DND-41 (cell line): ENCODE measurements around the gene APOE.
A peak's percentile ranks its signal among the peaks of the same experiment; 100 is the strongest.

Experiments
- ATAC-seq: fragments of 200-7000 bp; cut with Tn5 transposase; 3 replicates; pipeline ENCODE4 v1.9.1; 2021; ENCODE audit warnings: low read depth; ENCODE audit not compliant: insufficient read depth
- DNase-seq: peaks from one replicate; pipeline ENCODE4 v3.0.0-alpha.2; 2020
- H2AFZ ChIP-seq: 2 replicates; pipeline ENCODE4 v1.6.0; 2012; ENCODE audit warnings: low read depth, low read length
- H3K27ac ChIP-seq: 2 replicates; pipeline ENCODE4 v1.5.1; 2012; ENCODE audit warnings: low read length, inconsistent platforms
- H3K27me3 ChIP-seq: fragments of 200-600 bp; sonication (generic); 2 replicates; pipeline ENCODE4 v1.6.0; 2012; ENCODE audit warnings: low read length, mild to moderate bottlenecking, inconsistent platforms; ENCODE audit not compliant: insufficient read depth, poor library complexity
- H3K36me3 ChIP-seq: 2 replicates; pipeline ENCODE4 v1.5.1; 2012; ENCODE audit warnings: low read length, inconsistent platforms; ENCODE audit not compliant: insufficient read depth
- H3K4me1 ChIP-seq: 2 replicates; pipeline ENCODE4 v1.5.1; 2012; ENCODE audit warnings: mild to moderate bottlenecking, low read length; ENCODE audit not compliant: insufficient read depth
- H3K4me2 ChIP-seq: 2 replicates; pipeline ENCODE4 v1.6.0; 2012; ENCODE audit warnings: mild to moderate bottlenecking, moderate library complexity, low read length, inconsistent platforms; ENCODE audit not compliant: insufficient read depth
- H3K4me3 ChIP-seq, 2 experiments: fragments of 200-600 bp in 1 of 2; shearing (Covaris generic) in 1 of 2; 2 replicates each; pipeline ENCODE4 v1.5.1; 2012 to 2016; ENCODE audit warnings: inconsistent platforms in 2 of 2, low read length in 2 of 2, mild to moderate bottlenecking in 2 of 2, low read depth in 1 of 2, moderate library complexity in 1 of 2
- H3K79me2 ChIP-seq: 2 replicates; pipeline ENCODE4 v1.6.0; 2012; ENCODE audit warnings: low read length, inconsistent platforms; ENCODE audit not compliant: insufficient read depth
- H3K9ac ChIP-seq: 2 replicates; pipeline ENCODE4 v1.6.0; 2012; ENCODE audit warnings: low read depth, mild to moderate bottlenecking, inconsistent platforms, low read length, moderate library complexity
- H3K9me3 ChIP-seq: 2 replicates; pipeline ENCODE4 v1.5.1; 2012; ENCODE audit warnings: low read length, moderate library complexity, mild to moderate bottlenecking, inconsistent platforms; ENCODE audit not compliant: insufficient read depth, severe bottlenecking
- H4K20me1 ChIP-seq: 2 replicates; pipeline ENCODE4 v1.6.0; 2012; ENCODE audit warnings: low read length; ENCODE audit not compliant: insufficient read depth
- CTCF ChIP-seq: IDR thresholded peaks from 2 replicates; pipeline ENCODE4 v1.5.1; 2012; ENCODE audit warnings: borderline replicate concordance, low read length, moderate library complexity, mild to moderate bottlenecking; ENCODE audit not compliant: poor library complexity, severe bottlenecking; ENCODE audit errors: extremely low read depth
- EZH2 ChIP-seq: IDR thresholded peaks from 3 replicates; pipeline ENCODE4 v1.6.1; 2012; ENCODE audit warnings: borderline replicate concordance, low read depth, mild to moderate bottlenecking, moderate library complexity, low read length, inconsistent platforms; ENCODE audit not compliant: severe bottlenecking

The APOE gene

GRCh38 chr19:44889830-44890365 lies 15.7 kb upstream of the APOE start:
- Histone ChIP-seq H2AFZ (peak overlapping the region; percentile 80), H3K4me2 (peak overlapping the region; percentile 69), H4K20me1 (peaks cover 24% of the 10 kb centered on the region), H3K4me1 (peaks cover 30% of the 10 kb centered on the region), H3K4me3 (peak overlapping the region; percentile 12 to 55; a peak in 3 of 4 replicates), H3K9me3 (no peaks in the 10 kb centered on the region), H3K27ac (peak overlapping the region; percentile 69), H3K79me2 (peaks cover 35% of the 10 kb centered on the region), H3K9ac (peak overlapping the region; percentile 37), H3K27me3 (no peaks in the 10 kb centered on the region), H3K36me3 (peaks cover 31% of the 10 kb centered on the region)
- TF ChIP-seq EZH2 = no peak
- no peak for TF ChIP-seq CTCF
- no peak for DNase-seq
- ATAC-seq = no peak

- H3K4me3 ChIP-seq = peak overlapping the region; percentile 12 to 55; a peak in 3 of 4 replicates
Observed at GRCh38 chr19:44890366-44891015, 15.1 kb upstream of the APOE start.

GRCh38 chr19:44891016-44891882 lies 14.3 kb upstream of the APOE start, which contains the start of gene TOMM40:
Gene TOMM40, plus strand, starts transcription at chr19:44891254. Its CDS starts 162 bp downstream, at chr19:44891416.
- peak within 1 kb of the TSS; percentile 98 for H3K4me2 ChIP-seq
- peak within 1 kb of the TSS; percentile 69 for H3K27ac ChIP-seq
- peak within 1 kb of the TSS; percentile 80 for H2AFZ ChIP-seq
- H3K27me3 ChIP-seq = no peaks in the 10 kb centered on the region
- peaks cover 44% of the 10 kb centered on the region for H3K79me2 ChIP-seq
- peaks cover 43% of the 10 kb centered on the region for H3K36me3 ChIP-seq
- H3K9ac ChIP-seq = peak within 1 kb of the TSS; percentile 79
- peaks cover 30% of the 10 kb centered on the region for H3K4me1 ChIP-seq
- H4K20me1 ChIP-seq = peaks cover 34% of the 10 kb centered on the region
- peak; percentile 55 for DNase-seq
- H3K9me3 ChIP-seq = no peaks in the 10 kb centered on the region
- TF ChIP-seq EZH2 (no peak), CTCF (no peak)
- no peak for ATAC-seq
- H3K4me3 ChIP-seq = peak within 1 kb of the TSS; percentile 84 to 90

More at GRCh38 chr19:44890366-44891015, 15.1 kb upstream of the APOE start:
- DNase-seq = peak; percentile 100
- H3K4me2 ChIP-seq = peak overlapping the region; percentile 69
- peak overlapping the region; percentile 80 for H2AFZ ChIP-seq
- no peak for TF ChIP-seq CTCF
- TF ChIP-seq EZH2 = no peak
- peaks cover 28% of the 10 kb centered on the region for H4K20me1 ChIP-seq
- H3K79me2 ChIP-seq = peaks cover 39% of the 10 kb centered on the region
- peak overlapping the region; percentile 37 for H3K9ac ChIP-seq
- H3K27ac ChIP-seq = peak overlapping the region; percentile 69
- H3K36me3 ChIP-seq = peaks cover 36% of the 10 kb centered on the region
- ATAC-seq = peak; percentile 86
- no peaks in the 10 kb centered on the region for H3K9me3 ChIP-seq
- H3K4me1 ChIP-seq = peaks cover 30% of the 10 kb centered on the region
- no peaks in the 10 kb centered on the region for H3K27me3 ChIP-seq
